ENCODE measurements around the gene RREB1. TPM values are rescaled to one million over a fixed set of nuclear protein-coding genes. Genes with fewer than 3 reads are reported as not detected.

The RREB1 gene
- total RNA-seq, 1 experiment from 2014 or later, result 30.7 TPM

GRCh38 chr6:7241709-7242645 is 134.2 kb downstream of the RREB1 start:
- POLR2A ChIA-PET, result no interaction called here
- Histone ChIP-seq H3K9me3 (ENCODE audit: control insufficient read depth, insufficient read depth, low read depth, low read length) (no peaks in the 10 kb centered on the region), H3K36me3 (ENCODE audit: control insufficient read depth, insufficient read depth, low read length) (peaks cover 4% of the 10 kb centered on the region; the same call in 1 of the 2 replicates), H3K27me3 (ENCODE audit: control insufficient read depth, insufficient read depth, low read length) (no peaks in the 10 kb centered on the region), H3K4me1 (ENCODE audit: control insufficient read depth, insufficient read depth, low read length) (peaks cover 13% of the 10 kb centered on the region), H3K4me3 (ENCODE audit: low read depth in 2 of 2, low read length in 2 of 2) (no peak overlapping the region), H3K27ac (ENCODE audit: low read length) (no peak overlapping the region)
- no TSS peak for BruUV-seq (replicated peaks)
- no peak for TF ChIP-seq CTCF (IDR thresholded peaks at IDR 0.05)
- TF ChIP-seq SIN3A (IDR thresholded peaks at IDR 0.05; ENCODE audit: borderline replicate concordance, insufficient read depth, low read depth, low read length), result no peak
- no peak for TF ChIP-seq POLR2AphosphoS5 (IDR thresholded peaks at IDR 0.05; ENCODE audit: low read depth, low read length)
- TF ChIP-seq TCF7L2 (IDR thresholded peaks at IDR 0.05; ENCODE audit: low read depth, low read length), result no peak
- TF ChIP-seq REST (IDR thresholded peaks at IDR 0.05; ENCODE audit: insufficient read depth in 1 of 2, low read depth in 2 of 2, low read length in 1 of 2), result no peak
- in situ Hi-C loops (cut with HindIII; ENCODE audit: low pct_unique_long_range_greater_than_20kb, low sequenced_read_pairs), result no loop called here
- CTCF ChIA-PET, result no interaction called here
- intact Hi-C loops (cut with micrococcal nuclease; ENCODE audit: unreplicated experiment), result loop anchor here (5.0 kb wide), 2 partner anchors 130 to 565 kb away; no protein-coding TSS in a partner anchor
- ATAC-seq (no peak), DNase-seq (ENCODE audit: low read depth, low spot score) (no peak)

- intact Hi-C loops (cut with micrococcal nuclease; ENCODE audit: unreplicated experiment) (loop anchor here (5.0 kb wide), 2 partner anchors 131 to 566 kb away; no protein-coding TSS in a partner anchor), in situ Hi-C loops (cut with HindIII; ENCODE audit: low pct_unique_long_range_greater_than_20kb, low sequenced_read_pairs) (no loop called here)
- BruUV-seq (replicated peaks), result no TSS peak
- H3K36me3 ChIP-seq (ENCODE audit: control insufficient read depth, insufficient read depth, low read length), result peaks cover 4% of the 10 kb centered on the region; the same call in 1 of the 2 replicates
- H3K4me1 ChIP-seq (ENCODE audit: control insufficient read depth, insufficient read depth, low read length), result peaks cover 13% of the 10 kb centered on the region
- POLR2A ChIA-PET, result no interaction called here
- H3K27me3 ChIP-seq (ENCODE audit: control insufficient read depth, insufficient read depth, low read length), result no peaks in the 10 kb centered on the region
- TF ChIP-seq TCF7L2 (IDR thresholded peaks at IDR 0.05; ENCODE audit: low read depth, low read length), result no peak
- TF ChIP-seq CTCF (IDR thresholded peaks at IDR 0.05), result no peak
- no peak for TF ChIP-seq REST (IDR thresholded peaks at IDR 0.05; ENCODE audit: insufficient read depth in 1 of 2, low read depth in 2 of 2, low read length in 1 of 2)
- TF ChIP-seq SIN3A (IDR thresholded peaks at IDR 0.05; ENCODE audit: borderline replicate concordance, insufficient read depth, low read depth, low read length), result no peak
- TF ChIP-seq POLR2AphosphoS5 (IDR thresholded peaks at IDR 0.05; ENCODE audit: low read depth, low read length), result no peak
- ATAC-seq (peak; percentile 14; the same call in 1 of the 2 replicates), DNase-seq (ENCODE audit: low read depth, low spot score) (no peak)
- H3K4me3 ChIP-seq (ENCODE audit: low read depth in 2 of 2, low read length in 2 of 2), result no peak overlapping the region
- peak overlapping the region; percentile 7; the same call in 1 of the 2 replicates for H3K27ac ChIP-seq (ENCODE audit: low read length)
- CTCF ChIA-PET, result interaction anchor here (0.5 kb wide), 1 partner anchor 381 kb away, joined by 7 read pairs; no protein-coding TSS in a partner anchor
- H3K9me3 ChIP-seq (ENCODE audit: control insufficient read depth, insufficient read depth, low read depth, low read length), result no peaks in the 10 kb centered on the region
Measured at GRCh38 chr6:7242835-7243178, 135.0 kb downstream of the RREB1 start.
